ENCODE data around the gene AQP12B. TPM values are rescaled to one million over a fixed set of nuclear protein-coding genes. Genes with fewer than 3 reads are reported as not detected.

The AQP12B gene
- total RNA-seq, 1 donor from 2014 or later, result not detected

GRCh38 chr2:240650254-240650965 lies 32.3 kb downstream of the AQP12B start:
- no peak for DNase-seq (ENCODE audit: low spot score)
- Mint-ChIP-seq H3K27ac (no peak overlapping the region), H3K4me3 (ENCODE audit: low read depth) (no peak overlapping the region), H3K36me3 (ENCODE audit: low read depth) (no peaks in the 10 kb centered on the region), H3K27me3 (ENCODE audit: low read depth) (peaks cover 37% of the 10 kb centered on the region), H3K9me3 (no peaks in the 10 kb centered on the region), H3K4me1 (ENCODE audit: low read depth) (peaks cover 9% of the 10 kb centered on the region)
- intact Hi-C loops (cut with micrococcal nuclease), result no loop called here

GRCh38 chr2:240649331-240649730 lies 33.4 kb downstream of the AQP12B start:
- H3K4me1 Mint-ChIP-seq (ENCODE audit: low read depth), result peaks cover 5% of the 10 kb centered on the region

DNA sequence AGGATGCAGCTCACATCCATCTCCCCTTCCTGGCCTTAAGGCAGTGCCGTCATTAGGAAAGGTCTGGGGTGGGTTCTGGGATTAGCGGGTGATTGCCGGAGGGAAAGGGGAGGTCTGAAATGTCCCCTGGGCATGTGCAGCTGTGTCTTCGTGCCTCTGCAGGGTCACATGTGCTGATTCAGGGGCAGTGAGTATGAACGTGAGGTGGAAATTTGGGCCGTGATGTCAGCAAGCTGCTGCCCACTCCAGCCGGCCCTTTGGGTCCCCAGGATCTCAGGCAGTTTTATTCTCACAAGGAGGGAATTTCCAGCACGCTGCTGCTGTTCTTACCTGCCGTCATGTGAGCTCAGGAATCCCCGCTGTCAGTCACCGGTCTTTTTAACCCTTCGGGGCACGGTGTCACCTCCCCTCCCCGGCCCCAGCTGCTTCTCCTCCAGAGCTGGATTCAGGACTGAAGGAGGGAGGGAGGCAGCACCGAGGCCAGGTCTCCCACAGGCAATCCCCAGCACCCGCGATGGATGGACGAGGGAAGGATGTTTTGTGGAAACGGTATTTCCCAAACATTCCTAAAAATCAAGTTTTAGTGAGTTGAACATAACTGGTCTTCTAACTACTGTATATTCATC lies 33.9 kb downstream of the AQP12B start:
- Mint-ChIP-seq H3K27me3 (ENCODE audit: low read depth) (peaks cover 25% of the 10 kb centered on the region), H3K4me1 (ENCODE audit: low read depth) (peaks cover 5% of the 10 kb centered on the region), H3K27ac (no peak overlapping the region), H3K4me3 (ENCODE audit: low read depth) (no peak overlapping the region), H3K9me3 (no peaks in the 10 kb centered on the region), H3K36me3 (ENCODE audit: low read depth) (no peaks in the 10 kb centered on the region)
- DNase-seq (ENCODE audit: low spot score), result no peak
- intact Hi-C loops (cut with micrococcal nuclease), result no loop called here

More at GRCh38 chr2:240649331-240649730, 33.4 kb downstream of the AQP12B start:
- Mint-ChIP-seq H3K4me3 (ENCODE audit: low read depth) (no peak overlapping the region), H3K27ac (no peak overlapping the region), H3K27me3 (ENCODE audit: low read depth) (peaks cover 27% of the 10 kb centered on the region), H3K9me3 (no peaks in the 10 kb centered on the region), H3K36me3 (ENCODE audit: low read depth) (no peaks in the 10 kb centered on the region)
- intact Hi-C loops (cut with micrococcal nuclease), result no loop called here
- DNase-seq (ENCODE audit: low spot score), result no peak

GRCh38 chr2:240648155-240648649 lies 34.5 kb downstream of the AQP12B start:
- no peak overlapping the region for H3K4me3 Mint-ChIP-seq (ENCODE audit: low read depth)
- DNase-seq (ENCODE audit: low spot score), result no peak
- H3K4me1 Mint-ChIP-seq (ENCODE audit: low read depth), result peaks cover 5% of the 10 kb centered on the region
- H3K27me3 Mint-ChIP-seq (ENCODE audit: low read depth), result peaks cover 25% of the 10 kb centered on the region
- intact Hi-C loops (cut with micrococcal nuclease), result no loop called here
- no peaks in the 10 kb centered on the region for H3K36me3 Mint-ChIP-seq (ENCODE audit: low read depth)
- H3K27ac Mint-ChIP-seq, result no peak overlapping the region
- H3K9me3 Mint-ChIP-seq, result no peaks in the 10 kb centered on the region

DNA sequence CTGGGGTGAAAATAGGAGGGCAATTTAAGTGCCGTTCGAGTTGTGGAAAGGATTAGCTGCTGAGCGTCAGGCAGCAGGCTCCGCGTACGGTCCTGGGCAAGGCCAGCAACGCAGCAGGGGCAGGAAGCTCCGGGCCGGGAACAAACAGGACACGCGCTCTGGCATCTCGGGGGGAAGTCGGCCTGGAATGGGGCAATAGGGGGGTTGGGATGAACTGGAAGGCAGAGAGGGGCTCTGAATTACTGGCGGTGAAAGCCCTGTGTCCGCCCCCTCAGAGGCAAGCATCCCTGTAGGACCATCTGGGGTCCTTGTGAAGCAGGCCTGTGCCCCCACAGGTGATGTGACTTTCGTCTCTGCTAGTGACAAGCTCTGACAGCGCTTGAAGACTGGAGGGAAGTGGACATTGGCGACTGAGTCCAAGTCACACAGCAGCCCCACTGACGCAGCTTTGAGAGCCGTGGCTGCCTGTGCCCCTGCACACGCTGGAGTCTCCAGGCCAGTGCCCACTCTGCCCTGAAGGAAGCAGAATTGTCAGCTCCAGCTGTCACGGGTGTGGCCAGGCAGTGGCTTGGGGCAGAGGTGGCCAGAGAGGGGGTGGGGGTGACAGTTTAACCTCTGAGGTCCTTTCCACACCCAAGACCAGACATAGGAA lies 35.1 kb downstream of the AQP12B start:
- Mint-ChIP-seq H3K27me3 (ENCODE audit: low read depth) (peaks cover 25% of the 10 kb centered on the region), H3K4me1 (ENCODE audit: low read depth) (peaks cover 5% of the 10 kb centered on the region), H3K36me3 (ENCODE audit: low read depth) (no peaks in the 10 kb centered on the region), H3K9me3 (no peaks in the 10 kb centered on the region), H3K4me3 (ENCODE audit: low read depth) (no peak overlapping the region), H3K27ac (no peak overlapping the region)
- no peak for DNase-seq (ENCODE audit: low spot score)
- intact Hi-C loops (cut with micrococcal nuclease), result no loop called here

GRCh38 chr2:240646900-240647502 lies 35.7 kb downstream of the AQP12B start:
- Mint-ChIP-seq H3K4me3 (ENCODE audit: low read depth) (no peak overlapping the region), H3K36me3 (ENCODE audit: low read depth) (no peaks in the 10 kb centered on the region), H3K9me3 (no peaks in the 10 kb centered on the region), H3K4me1 (ENCODE audit: low read depth) (peaks cover 5% of the 10 kb centered on the region), H3K27ac (no peak overlapping the region), H3K27me3 (ENCODE audit: low read depth) (peaks cover 24% of the 10 kb centered on the region)
- DNase-seq (ENCODE audit: low spot score), result no peak
- intact Hi-C loops (cut with micrococcal nuclease), result no loop called here

- no peaks in the 10 kb centered on the region for H3K36me3 Mint-ChIP-seq (ENCODE audit: low read depth)
- H3K9me3 Mint-ChIP-seq, result no peaks in the 10 kb centered on the region
- H3K4me3 Mint-ChIP-seq (ENCODE audit: low read depth), result no peak overlapping the region
- intact Hi-C loops (cut with micrococcal nuclease), result no loop called here
- peak; percentile 8 for DNase-seq (ENCODE audit: low spot score)
- H3K27me3 Mint-ChIP-seq (ENCODE audit: low read depth), result peaks cover 19% of the 10 kb centered on the region
- peaks cover 5% of the 10 kb centered on the region for H3K4me1 Mint-ChIP-seq (ENCODE audit: low read depth)
- no peak overlapping the region for H3K27ac Mint-ChIP-seq
Measured at GRCh38 chr2:240646176-240646899, 36.3 kb downstream of the AQP12B start.

- H3K9me3 Mint-ChIP-seq, result no peaks in the 10 kb centered on the region
- DNase-seq (ENCODE audit: low spot score), result no peak
- H3K27me3 Mint-ChIP-seq (ENCODE audit: low read depth), result peaks cover 14% of the 10 kb centered on the region
Measured at GRCh38 chr2:240645801-240646175, 36.9 kb downstream of the AQP12B start.

GRCh38 chr2:240645346-240645745 lies 37.3 kb downstream of the AQP12B start:
- H3K27me3 Mint-ChIP-seq (ENCODE audit: low read depth), result peaks cover 13% of the 10 kb centered on the region
- no peaks in the 10 kb centered on the region for H3K9me3 Mint-ChIP-seq
- peaks cover 5% of the 10 kb centered on the region for H3K4me1 Mint-ChIP-seq (ENCODE audit: low read depth)
- intact Hi-C loops (cut with micrococcal nuclease), result no loop called here
- H3K4me3 Mint-ChIP-seq (ENCODE audit: low read depth), result no peak overlapping the region
- no peaks in the 10 kb centered on the region for H3K36me3 Mint-ChIP-seq (ENCODE audit: low read depth)
- no peak overlapping the region for H3K27ac Mint-ChIP-seq
- DNase-seq (ENCODE audit: low spot score), result no peak

More at GRCh38 chr2:240645801-240646175, 36.9 kb downstream of the AQP12B start:
- Mint-ChIP-seq H3K36me3 (ENCODE audit: low read depth) (no peaks in the 10 kb centered on the region), H3K27ac (no peak overlapping the region), H3K4me3 (ENCODE audit: low read depth) (no peak overlapping the region), H3K4me1 (ENCODE audit: low read depth) (peaks cover 5% of the 10 kb centered on the region)
- intact Hi-C loops (cut with micrococcal nuclease), result no loop called here

GRCh38 chr2:240644859-240645301 lies 37.8 kb downstream of the AQP12B start:
- Mint-ChIP-seq H3K4me1 (ENCODE audit: low read depth) (peaks cover 5% of the 10 kb centered on the region), H3K27me3 (ENCODE audit: low read depth) (peaks cover 13% of the 10 kb centered on the region), H3K27ac (no peak overlapping the region), H3K36me3 (ENCODE audit: low read depth) (no peaks in the 10 kb centered on the region), H3K4me3 (ENCODE audit: low read depth) (no peak overlapping the region), H3K9me3 (no peaks in the 10 kb centered on the region)
- intact Hi-C loops (cut with micrococcal nuclease), result no loop called here
- no peak for DNase-seq (ENCODE audit: low spot score)

DNA sequence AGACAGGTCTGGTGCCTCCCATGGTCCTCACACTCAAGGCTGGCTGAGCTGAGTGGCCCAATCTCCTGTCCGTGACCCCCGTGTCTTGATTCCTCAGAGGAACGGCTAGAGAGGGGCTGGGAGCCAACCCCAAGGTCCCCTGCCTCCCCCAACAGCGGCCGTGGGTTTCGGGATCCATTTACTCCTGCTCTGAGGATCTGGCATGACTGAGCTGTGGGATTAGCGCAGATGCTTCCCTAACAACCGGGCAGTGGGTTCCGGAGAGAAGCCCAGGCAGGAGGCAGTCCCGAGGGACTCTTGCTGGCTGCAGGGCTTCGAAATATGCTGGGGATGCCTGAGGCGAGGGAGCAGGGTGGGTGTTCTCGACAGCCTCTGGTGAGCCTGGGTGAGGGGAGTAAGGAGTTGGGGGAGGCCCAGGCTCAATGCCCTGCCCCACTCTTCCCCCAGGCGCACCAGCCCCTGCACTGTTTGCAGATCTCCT lies 38.5 kb downstream of the AQP12B start:
- Mint-ChIP-seq H3K9me3 (no peaks in the 10 kb centered on the region), H3K4me1 (ENCODE audit: low read depth) (peaks cover 5% of the 10 kb centered on the region), H3K27ac (no peak overlapping the region), H3K36me3 (ENCODE audit: low read depth) (no peaks in the 10 kb centered on the region), H3K4me3 (ENCODE audit: low read depth) (no peak overlapping the region), H3K27me3 (ENCODE audit: low read depth) (peaks cover 9% of the 10 kb centered on the region)
- DNase-seq (ENCODE audit: low spot score), result no peak
- intact Hi-C loops (cut with micrococcal nuclease), result no loop called here

DNA sequence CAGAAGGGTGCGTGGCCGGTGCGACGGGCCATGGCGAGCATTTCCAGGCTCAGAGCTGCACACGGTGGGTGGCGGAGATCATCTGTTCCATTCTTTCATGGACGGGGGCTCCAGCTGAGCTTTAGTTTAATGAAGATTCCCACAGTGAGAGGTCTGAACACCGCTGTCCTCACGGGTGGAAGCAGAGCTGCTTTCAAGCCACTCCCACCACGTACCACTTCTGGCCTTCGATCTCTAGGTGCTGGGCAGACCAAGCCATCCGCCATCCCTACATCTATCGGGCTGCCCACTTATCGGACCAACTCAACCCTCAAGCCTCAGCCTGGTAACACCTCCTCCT lies 38.9 kb downstream of the AQP12B start:
- no peak for DNase-seq (ENCODE audit: low spot score)
- intact Hi-C loops (cut with micrococcal nuclease), result no loop called here
- no peaks in the 10 kb centered on the region for H3K9me3 Mint-ChIP-seq
- no peak overlapping the region for H3K4me3 Mint-ChIP-seq (ENCODE audit: low read depth)
- no peak overlapping the region for H3K27ac Mint-ChIP-seq
- peaks cover 5% of the 10 kb centered on the region for H3K4me1 Mint-ChIP-seq (ENCODE audit: low read depth)
- H3K36me3 Mint-ChIP-seq (ENCODE audit: low read depth), result no peaks in the 10 kb centered on the region
- peaks cover 5% of the 10 kb centered on the region for H3K27me3 Mint-ChIP-seq (ENCODE audit: low read depth)

All from activated T-helper 2 cell treated with anti-CD3 and anti-CD28 coated beads, Interferon-gamma antibody, Interleukin-2, Interleukin-4, amounts not matched to agents 10 μg/mL and 5 μg/mL and 100 μg/mL, durations not matched to agents 14 hours and 24 hours and 36 hours (primary cell).